ENCODE data around the gene ENGASE. TPM values are rescaled to one million over a fixed set of nuclear protein-coding genes. Genes with fewer than 3 reads are reported as not detected.

The ENGASE gene
- total RNA-seq, 1 experiment from 2014 or later = 34.5 TPM

GRCh38 chr17:79131274-79131635 is 56.6 kb downstream of the ENGASE start:
- DNase-seq (no peak), ATAC-seq (no peak)
- ChIA-PET POLR2A (ENCODE audit: unreplicated experiment) (no interaction called here), CTCF (no interaction called here)
- H3K79me2 ChIP-seq (ENCODE audit: low read length) = no peaks in the 10 kb centered on the region
- TF ChIP-seq EZH2phosphoT487 (IDR thresholded peaks at IDR 0.05; ENCODE audit: borderline replicate concordance, low read length) = no peak
- TF ChIP-seq EZH2 (IDR thresholded peaks at IDR 0.05; ENCODE audit: low read length, unreplicated experiment) = no peak
- TF ChIP-seq CTCF (conservative IDR thresholded peaks at IDR 0.05; ENCODE audit: low read depth, low read length) = no peak
- no peak overlapping the region for H3K9ac ChIP-seq (ENCODE audit: low read length)
- H2AFZ ChIP-seq (ENCODE audit: low read length) = no peak overlapping the region
- H3K9me2 ChIP-seq (replicated peaks; ENCODE audit: low read length) = no peaks in the 10 kb centered on the region
- no peak overlapping the region for H3K27ac ChIP-seq (ENCODE audit: low read length)
- H3K36me3 ChIP-seq (ENCODE audit: low read depth, low read length) = no peaks in the 10 kb centered on the region
- no peaks in the 10 kb centered on the region for H3K4me1 ChIP-seq (ENCODE audit: insufficient read depth, low read length)
- H3K9me3 ChIP-seq (ENCODE audit: low read length) = no peaks in the 10 kb centered on the region
- no TSS peak for BruUV-seq (replicated peaks)
- H3K4me2 ChIP-seq (ENCODE audit: low read length) = no peak overlapping the region
- H3K4me3 ChIP-seq (ENCODE audit: low read length) = no peak overlapping the region
- no peaks in the 10 kb centered on the region for H3F3A ChIP-seq (ENCODE audit: low read length, unreplicated experiment)
- intact Hi-C loops (cut with micrococcal nuclease) = no loop called here
- peaks cover 98% of the 10 kb centered on the region for H3K27me3 ChIP-seq (ENCODE audit: low read length)
- H4K20me1 ChIP-seq (ENCODE audit: low read length) = no peaks in the 10 kb centered on the region

- H2AFZ ChIP-seq (ENCODE audit: low read length) = no peak overlapping the region
- H3F3A ChIP-seq (ENCODE audit: low read length, unreplicated experiment) = no peaks in the 10 kb centered on the region
- ATAC-seq (no peak), DNase-seq (no peak)
- no TSS peak for BruUV-seq (replicated peaks)
- no peak overlapping the region for H3K4me3 ChIP-seq (ENCODE audit: low read length)
- no peaks in the 10 kb centered on the region for H3K9me2 ChIP-seq (replicated peaks; ENCODE audit: low read length)
- intact Hi-C loops (cut with micrococcal nuclease) = no loop called here
- H4K20me1 ChIP-seq (ENCODE audit: low read length) = no peaks in the 10 kb centered on the region
- CTCF ChIA-PET = no interaction called here
- no peaks in the 10 kb centered on the region for H3K36me3 ChIP-seq (ENCODE audit: low read depth, low read length)
- no peak overlapping the region for H3K4me2 ChIP-seq (ENCODE audit: low read length)
- H3K9me3 ChIP-seq (ENCODE audit: low read length) = no peaks in the 10 kb centered on the region
- no peak for TF ChIP-seq CTCF (conservative IDR thresholded peaks at IDR 0.05; ENCODE audit: low read depth, low read length)
- no peak for TF ChIP-seq EZH2 (IDR thresholded peaks at IDR 0.05; ENCODE audit: low read length, unreplicated experiment)
- no peak for TF ChIP-seq EZH2phosphoT487 (IDR thresholded peaks at IDR 0.05; ENCODE audit: borderline replicate concordance, low read length)
- POLR2A ChIA-PET (ENCODE audit: unreplicated experiment) = no interaction called here
- no peak overlapping the region for H3K9ac ChIP-seq (ENCODE audit: low read length)
- H3K79me2 ChIP-seq (ENCODE audit: low read length) = no peaks in the 10 kb centered on the region
- no peak overlapping the region for H3K27ac ChIP-seq (ENCODE audit: low read length)
- peaks cover 98% of the 10 kb centered on the region for H3K27me3 ChIP-seq (ENCODE audit: low read length)
- H3K4me1 ChIP-seq (ENCODE audit: insufficient read depth, low read length) = no peaks in the 10 kb centered on the region
Measured at GRCh38 chr17:79131701-79132100, 57.1 kb downstream of the ENGASE start.

GRCh38 chr17:79132271-79133064 is 57.8 kb downstream of the ENGASE start:
- intact Hi-C loops (cut with micrococcal nuclease) = no loop called here
- ChIA-PET POLR2A (ENCODE audit: unreplicated experiment) (no interaction called here), CTCF (no interaction called here)
- Histone ChIP-seq H3K79me2 (ENCODE audit: low read length) (no peaks in the 10 kb centered on the region), H3K4me3 (ENCODE audit: low read length) (no peak overlapping the region), H3K27me3 (ENCODE audit: low read length) (peaks cover 98% of the 10 kb centered on the region), H2AFZ (ENCODE audit: low read length) (no peak overlapping the region), H3K9me2 (replicated peaks; ENCODE audit: low read length) (no peaks in the 10 kb centered on the region), H3K9ac (ENCODE audit: low read length) (no peak overlapping the region), H3K4me2 (ENCODE audit: low read length) (no peak overlapping the region), H3K27ac (ENCODE audit: low read length) (no peak overlapping the region), H3K36me3 (ENCODE audit: low read depth, low read length) (no peaks in the 10 kb centered on the region), H3K9me3 (ENCODE audit: low read length) (no peaks in the 10 kb centered on the region), H3K4me1 (ENCODE audit: insufficient read depth, low read length) (no peaks in the 10 kb centered on the region), H4K20me1 (ENCODE audit: low read length) (no peaks in the 10 kb centered on the region), H3F3A (ENCODE audit: low read length, unreplicated experiment) (no peaks in the 10 kb centered on the region)
- DNase-seq (no peak), ATAC-seq (no peak)
- TF ChIP-seq EZH2phosphoT487 (IDR thresholded peaks at IDR 0.05; ENCODE audit: borderline replicate concordance, low read length) (no peak), CTCF (conservative IDR thresholded peaks at IDR 0.05; ENCODE audit: low read depth, low read length) (no peak), EZH2 (IDR thresholded peaks at IDR 0.05; ENCODE audit: low read length, unreplicated experiment) (no peak)
- no TSS peak for BruUV-seq (replicated peaks)

Measured in PC-3 (cell line).